Endothelial cell of umbilical vein (primary cell): ENCODE measurements around the gene AMFR. TPM values are rescaled to one million over a fixed set of nuclear protein-coding genes. Genes with fewer than 3 reads are reported as not detected.

Source experiments
- BruUV-seq: library from RNA; stranded (reverse); fragments of 400-500 nt; replicated peaks from 2 replicates; lab custom pipeline; 2021; lab: Mats Ljungman, UMichigan
- CTCF ChIA-PET: fragments of 300-600, 350-600 bp; sonication (Branson Sonifier 250); formaldehyde crosslinking; loops from one replicate; lab custom pipeline; 2021; ENCODE audit warnings: antibody characterized with exemption, inconsistent platforms; lab: Charles Lee
- POLR2A ChIA-PET: fragments of 300-600, 350-600 bp; sonication (Branson Sonifier 250); formaldehyde crosslinking; loops from one replicate; lab custom pipeline; 2021; ENCODE audit warnings: antibody characterized with exemption, inconsistent platforms; lab: Charles Lee
- DNase-seq: peaks from one replicate; pipeline ENCODE4 v3.0.0-alpha.2; 2011; ENCODE audit warnings: low read depth, low spot score
- FAIRE-seq: peaks from 2 replicates; lab custom pipeline; 2011; peaks lifted over from hg19 to GRCh38; lab: Jason Lieb, UNC
- H2AFZ ChIP-seq: 2 replicates; pipeline ENCODE4 v1.6.0; 2012; ENCODE audit warnings: low read depth, low read length, control low read depth, inconsistent platforms
- H3K27ac ChIP-seq: 2 replicates; pipeline ENCODE4 v1.5.1; 2011; ENCODE audit warnings: low read depth, mild to moderate bottlenecking, control low read depth, low read length, moderate library complexity; ENCODE audit not compliant: insufficient read depth
- H3K27me3 ChIP-seq, 2 experiments: 2 replicates each; pipeline versions ENCODE4 v1.6.0 to v1.6.1; 2011; ENCODE audit warnings: low read length in 2 of 2, mixed read lengths in 1 of 2; ENCODE audit not compliant: control insufficient read depth in 2 of 2, insufficient read depth in 2 of 2
- H3K36me3 ChIP-seq, 2 experiments: 2 replicates in 1 of 2; 3 replicates in 1 of 2; pipeline ENCODE4 v1.5.1; 2011; ENCODE audit warnings: low read length in 2 of 2, mild to moderate bottlenecking in 1 of 2, moderate library complexity in 1 of 2; ENCODE audit not compliant: control insufficient read depth in 2 of 2, insufficient read depth in 2 of 2; ENCODE audit errors: extremely low read depth in 1 of 2
- H3K4me1 ChIP-seq: 3 replicates; pipeline ENCODE4 v1.5.1; 2011; ENCODE audit warnings: mild to moderate bottlenecking, low read length; ENCODE audit not compliant: control insufficient read depth, insufficient read depth; ENCODE audit errors: extremely low read depth
- H3K4me2 ChIP-seq: 2 replicates; pipeline ENCODE4 v1.6.1; 2011; ENCODE audit warnings: low read length, control low read depth, mixed read lengths; ENCODE audit not compliant: insufficient read depth
- H3K4me3 ChIP-seq, 3 experiments: fragments of 200-600 bp in 1 of 3; sonication (generic), shearing (Covaris generic) in 1 of 3; replicated peaks in 1 of 3; 2 replicates each; pipeline ENCODE4 v1.5.1; 2011 to 2016; ENCODE audit warnings: control low read depth in 3 of 3, low read length in 3 of 3, mild to moderate bottlenecking in 2 of 3, inconsistent platforms in 1 of 3, low read depth in 1 of 3, moderate library complexity in 1 of 3; ENCODE audit not compliant: insufficient read depth in 1 of 3
- H3K79me2 ChIP-seq: 2 replicates; pipeline ENCODE4 v1.6.0; 2012; ENCODE audit warnings: low read length, inconsistent platforms; ENCODE audit not compliant: control insufficient read depth, insufficient read depth
- H3K9ac ChIP-seq: replicated peaks from 2 replicates; pipeline ENCODE3; 2011; ENCODE audit warnings: low read length, control low read depth; ENCODE audit not compliant: insufficient read depth; ENCODE audit errors: extremely low read depth
- H3K9me1 ChIP-seq: replicated peaks from 3 replicates; pipeline ENCODE4 v1.6.0; 2011; ENCODE audit warnings: mild to moderate bottlenecking, low read length; ENCODE audit not compliant: control insufficient read depth, insufficient read depth; ENCODE audit errors: extremely low read depth
- H3K9me3 ChIP-seq: replicated peaks from 2 replicates; pipeline ENCODE4 v1.5.1; 2012; ENCODE audit warnings: low read length, inconsistent platforms; ENCODE audit not compliant: control insufficient read depth, insufficient read depth
- H4K20me1 ChIP-seq: replicated peaks from 2 replicates; pipeline ENCODE3; 2011; ENCODE audit warnings: mild to moderate bottlenecking, low read length; ENCODE audit not compliant: control insufficient read depth, insufficient read depth; ENCODE audit errors: extremely low read depth
- EZH2 ChIP-seq: IDR thresholded peaks from 2 replicates; pipeline ENCODE4 v1.6.1; 2012; ENCODE audit warnings: borderline replicate concordance, low read depth, mild to moderate bottlenecking, moderate library complexity, low read length, inconsistent platforms; ENCODE audit not compliant: severe bottlenecking
- FOS ChIP-seq: IDR thresholded peaks from 2 replicates; pipeline ENCODE4 v1.6.1; 2011; ENCODE audit warnings: mild to moderate bottlenecking, low read length, moderate library complexity, borderline replicate concordance; ENCODE audit not compliant: insufficient read depth
- GATA2 ChIP-seq: IDR thresholded peaks from 2 replicates; pipeline ENCODE4 v1.7.0; 2011; ENCODE audit warnings: low read depth, mild to moderate bottlenecking, moderate library complexity, mixed read lengths, low read length; ENCODE audit not compliant: insufficient read length, insufficient read depth
- JUN ChIP-seq: IDR thresholded peaks from 2 replicates; pipeline ENCODE4 v1.6.1; 2011; ENCODE audit warnings: borderline replicate concordance, low read depth; ENCODE audit not compliant: insufficient read length, insufficient read depth
- MYC ChIP-seq: IDR thresholded peaks from one replicate; pipeline ENCODE4 v1.6.1; 2011; ENCODE audit warnings: mild to moderate bottlenecking, low read depth, low read length
- POLR2A ChIP-seq: IDR thresholded peaks from 2 replicates; pipeline ENCODE4 v1.6.1; 2012; ENCODE audit warnings: low read depth, mild to moderate bottlenecking, control low read depth, low read length
- POLR2AphosphoS5 ChIP-seq: IDR thresholded peaks from 2 replicates; pipeline ENCODE4 v1.6.1; 2012; ENCODE audit warnings: low read depth, mild to moderate bottlenecking, control low read depth, low read length, moderate library complexity; ENCODE audit not compliant: insufficient read depth
- dilution Hi-C: fragments of 300-500 bp; cut with MboI; formaldehyde crosslinking; loops from one replicate; pipeline ENCODE4 v1.15.0; 2019; ENCODE audit warnings: low sequenced_read_pairs; ENCODE audit not compliant: extremely low pct_ligation_motif_present
- intact Hi-C: fragments of 100-400 bp; cut with micrococcal nuclease; formaldehyde crosslinking; loops from one replicate; pipeline ENCODE4 v1.10.0; 2022
- polyA plus RNA-seq, 4 experiments: library from polyadenylated mRNA; depleted of rRNA in 3 of 4; stranded (reverse) in 3 of 4; unstranded in 1 of 4; fragments of >200 nt; gene quantifications; 2 replicates each; pipeline versions ENCODE4 v1.2.1 to v1.2.3, GENCODE V29; 2011 to 2012; ENCODE audit warnings: missing spikeins in 1 of 4
- total RNA-seq: library from RNA; stranded (reverse); gene quantifications from 2 replicates; pipeline ENCODE4 v1.2.3, GENCODE V29; 2021
- TF ChIP-seq, protein P1 (sequence below), 2 donors: IDR thresholded peaks; 1 replicate in 1 of 2; 2 replicates in 1 of 2; pipeline ENCODE4 v1.5.1; 2011; ENCODE audit warnings: low read length in 2 of 2, mild to moderate bottlenecking in 2 of 2, moderate library complexity in 2 of 2, control low read depth in 1 of 2, inconsistent platforms in 1 of 2, low read depth in 1 of 2; ENCODE audit not compliant: insufficient read depth in 1 of 2; ENCODE audit errors: extremely low read depth in 1 of 2
- TF ChIP-seq, protein P2 (sequence below): IDR thresholded peaks from 2 replicates; pipeline ENCODE4 v1.6.1; 2011; ENCODE audit not compliant: insufficient read depth, insufficient read length

The AMFR gene
- total and polyA plus RNA-seq, 2 donors (not counting 3 experiments of a cell fraction or from before 2014, with no cell fraction given), result 66.5 to 71.7 TPM

DNA sequence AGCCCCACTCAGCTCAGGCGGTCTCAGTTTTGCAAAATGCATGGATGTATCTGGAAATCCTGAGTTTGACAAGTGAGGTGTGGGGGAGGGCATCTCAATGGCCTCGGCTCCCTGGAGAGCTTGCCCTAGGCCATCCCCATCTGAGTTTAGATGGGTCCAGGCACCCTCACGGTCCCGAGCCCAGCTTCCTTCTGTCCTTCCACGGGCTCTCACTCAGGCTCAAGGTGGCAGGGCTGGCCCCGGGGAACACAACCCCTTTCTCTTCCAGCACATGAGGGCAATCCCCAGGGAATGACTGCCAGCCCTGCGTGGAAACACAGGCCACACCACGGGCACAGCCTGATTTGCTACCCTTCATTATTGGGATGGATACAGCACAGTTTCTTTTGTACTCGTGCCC, 58.4 kb downstream of the AMFR start:
- dilution Hi-C loops (no loop called here), intact Hi-C loops (no loop called here)
- Histone ChIP-seq H4K20me1 (peaks cover 7% of the 10 kb centered on the region), H3K9ac (no peak overlapping the region), H3K4me1 (peaks cover 16% of the 10 kb centered on the region), H3K79me2 (no peaks in the 10 kb centered on the region), H3K4me3 (no peak overlapping the region), H3K27me3 (no peaks in the 10 kb centered on the region), H3K9me1 (no peaks in the 10 kb centered on the region), H3K4me2 (no peak overlapping the region), H3K27ac (no peak overlapping the region), H3K9me3 (no peaks in the 10 kb centered on the region), H2AFZ (no peak overlapping the region), H3K36me3 (peaks cover 0 to 20% of the 10 kb centered on the region in 2 experiments)
- DNase-seq, result no peak
- no peak for FAIRE-seq
- POLR2A ChIA-PET, result no interaction called here
- TF ChIP-seq EZH2 (no peak), GATA2 (no peak)
- TF ChIP-seq, protein P1, sequence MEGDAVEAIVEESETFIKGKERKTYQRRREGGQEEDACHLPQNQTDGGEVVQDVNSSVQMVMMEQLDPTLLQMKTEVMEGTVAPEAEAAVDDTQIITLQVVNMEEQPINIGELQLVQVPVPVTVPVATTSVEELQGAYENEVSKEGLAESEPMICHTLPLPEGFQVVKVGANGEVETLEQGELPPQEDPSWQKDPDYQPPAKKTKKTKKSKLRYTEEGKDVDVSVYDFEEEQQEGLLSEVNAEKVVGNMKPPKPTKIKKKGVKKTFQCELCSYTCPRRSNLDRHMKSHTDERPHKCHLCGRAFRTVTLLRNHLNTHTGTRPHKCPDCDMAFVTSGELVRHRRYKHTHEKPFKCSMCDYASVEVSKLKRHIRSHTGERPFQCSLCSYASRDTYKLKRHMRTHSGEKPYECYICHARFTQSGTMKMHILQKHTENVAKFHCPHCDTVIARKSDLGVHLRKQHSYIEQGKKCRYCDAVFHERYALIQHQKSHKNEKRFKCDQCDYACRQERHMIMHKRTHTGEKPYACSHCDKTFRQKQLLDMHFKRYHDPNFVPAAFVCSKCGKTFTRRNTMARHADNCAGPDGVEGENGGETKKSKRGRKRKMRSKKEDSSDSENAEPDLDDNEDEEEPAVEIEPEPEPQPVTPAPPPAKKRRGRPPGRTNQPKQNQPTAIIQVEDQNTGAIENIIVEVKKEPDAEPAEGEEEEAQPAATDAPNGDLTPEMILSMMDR (IDR thresholded peaks at IDR 0.05; ENCODE audit: extremely low read depth in 1 of 2, insufficient read depth in 1 of 2, low read depth in 1 of 2, low read length in 2 of 2), result no peak
- CTCF ChIA-PET, result interaction anchor here (1.3 kb wide), 1 partner anchor 10 kb away, joined by 4 read pairs; no protein-coding TSS in a partner anchor
- no TSS peak for BruUV-seq

GRCh38 chr16:56365552-56365951, 59.8 kb downstream of the AMFR start:
- Histone ChIP-seq H2AFZ (no peak overlapping the region), H3K27ac (no peak overlapping the region), H3K79me2 (no peaks in the 10 kb centered on the region), H3K4me1 (peaks cover 8% of the 10 kb centered on the region), H3K36me3 (peaks cover 0 to 20% of the 10 kb centered on the region in 2 experiments), H3K27me3 (no peaks in the 10 kb centered on the region), H3K9me3 (no peaks in the 10 kb centered on the region), H4K20me1 (peaks cover 4% of the 10 kb centered on the region), H3K4me3 (no peak overlapping the region), H3K9ac (no peak overlapping the region), H3K4me2 (no peak overlapping the region), H3K9me1 (no peaks in the 10 kb centered on the region)
- ChIA-PET POLR2A (no interaction called here), CTCF (interaction anchor here (1.2 to 1.3 kb wide), 2 partner anchors 9 to 10 kb away, joined by 4 read pairs; no protein-coding TSS in a partner anchor)
- FAIRE-seq (no peak), DNase-seq (no peak)
- intact Hi-C loops (no loop called here), dilution Hi-C loops (no loop called here)
- TF ChIP-seq, protein P2, sequence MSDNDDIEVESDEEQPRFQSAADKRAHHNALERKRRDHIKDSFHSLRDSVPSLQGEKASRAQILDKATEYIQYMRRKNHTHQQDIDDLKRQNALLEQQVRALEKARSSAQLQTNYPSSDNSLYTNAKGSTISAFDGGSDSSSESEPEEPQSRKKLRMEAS, result no peak
- no peak for TF ChIP-seq JUN
- TF ChIP-seq FOS, result no peak
- no peak for TF ChIP-seq EZH2
- TF ChIP-seq GATA2, result no peak
- TF ChIP-seq POLR2AphosphoS5, result no peak
- TF ChIP-seq, protein P1 (IDR thresholded peaks at IDR 0.05; ENCODE audit: extremely low read depth in 1 of 2, insufficient read depth in 1 of 2, low read depth in 1 of 2, low read length in 2 of 2), result no peak
- TF ChIP-seq MYC, result no peak
- no peak for TF ChIP-seq POLR2A
- BruUV-seq, result no TSS peak
